Ascending aorta (tissue), 2 donors: Measurements from ENCODE around the gene VHLL. TPM values are rescaled to one million over a fixed set of nuclear protein-coding genes. Genes with fewer than 3 reads are reported as not detected.

Experiments used
- DNase-seq, 2 donors: peaks; one replicate each; pipeline ENCODE4 v3.0.0-alpha.2; 2019; ENCODE audit warnings: low spot score in 2 of 2
- H3K27ac ChIP-seq, 2 donors: fragments of 200-600 bp; sonication (generic); one replicate each; pipeline ENCODE4 v1.5.1; 2016 to 2017; ENCODE audit warnings: mild to moderate bottlenecking in 1 of 2
- H3K27me3 ChIP-seq: fragments of 200-600 bp; sonication (generic); one replicate; pipeline ENCODE4 v1.5.1; 2017
- H3K36me3 ChIP-seq, 2 donors: fragments of 200-600 bp; sonication (generic); one replicate each; pipeline ENCODE4 v1.5.1; 2016
- H3K4me1 ChIP-seq, 2 donors: fragments of 200-600 bp; sonication (generic); one replicate each; pipeline ENCODE4 v1.5.1; 2016 to 2017; ENCODE audit warnings: mild to moderate bottlenecking in 1 of 2
- H3K4me3 ChIP-seq, 2 donors: fragments of 200-600 bp; sonication (generic); one replicate each; pipeline ENCODE4 v1.5.1; 2016 to 2017; ENCODE audit warnings: mild to moderate bottlenecking in 1 of 2
- H3K9me3 ChIP-seq, 2 donors: fragments of 200-600 bp; sonication (generic); one replicate each; pipeline ENCODE4 v1.5.1; 2016
- CTCF ChIP-seq, 3 experiments: fragments of 200-600 bp in 2 of 3; fragments of 450-650 bp in 1 of 3; sonication (generic) in 2 of 3; IDR thresholded peaks; one replicate each; pipeline ENCODE4 v1.5.1; 2016 to 2019; ENCODE audit warnings: antibody characterized with exemption in 3 of 3, mild to moderate bottlenecking in 1 of 3, moderate library complexity in 1 of 3
- intact Hi-C: fragments of 100-400 bp; cut with DNase I; formaldehyde crosslinking; loops from one replicate; pipeline ENCODE4 v1.15.1; 2023
- total RNA-seq: library from RNA; depleted of rRNA; stranded (reverse); fragments of >200 nt; gene quantifications from one replicate; pipeline ENCODE4 v1.1.0, GENCODE V29; 2016

Gene VHLL
- total RNA-seq, 1 donor from 2014 or later: not detected

DNA sequence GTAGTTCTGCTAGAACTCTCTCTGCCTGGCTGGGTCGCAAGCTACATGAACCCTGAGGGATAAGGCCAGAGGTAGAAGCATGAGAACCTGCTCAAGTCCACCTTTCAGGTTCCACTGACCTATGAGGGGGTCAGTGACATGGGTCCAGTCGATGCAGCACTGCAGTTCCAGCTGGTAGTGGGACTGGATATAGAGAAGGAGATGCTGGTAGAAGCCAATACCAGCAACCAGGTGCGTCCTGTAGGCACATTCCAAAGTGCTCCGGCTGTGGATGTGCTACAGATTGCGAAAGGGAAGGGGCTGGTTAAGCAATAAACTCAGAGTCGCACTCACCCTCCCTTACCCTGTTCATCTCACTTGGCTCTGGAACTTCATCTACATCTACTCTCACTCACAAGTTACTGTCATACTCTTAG, 22.1 kb downstream of the VHLL start:
- H3K27ac ChIP-seq: no peak overlapping the region

GRCh38 chr1:156276532-156276931, 22.6 kb downstream of the VHLL start:
- no peak overlapping the region for H3K27ac ChIP-seq
- intact Hi-C loops: no loop called here
- H3K27me3 ChIP-seq: no peaks in the 10 kb centered on the region
- H3K4me3 ChIP-seq: no peak overlapping the region
- H3K36me3 ChIP-seq: peaks cover 64 to 72% of the 10 kb centered on the region in 2 donors
- peaks cover 0 to 7% of the 10 kb centered on the region in 2 donors for H3K4me1 ChIP-seq
- TF ChIP-seq CTCF (IDR thresholded peaks at IDR 0.05): no peak
- no peak for DNase-seq
- no peaks in the 10 kb centered on the region for H3K9me3 ChIP-seq

More for the DNA sequence above, 22.1 kb downstream of the VHLL start:
- intact Hi-C loops: no loop called here
- no peak for DNase-seq
- no peak for TF ChIP-seq CTCF (IDR thresholded peaks at IDR 0.05)
- H3K27me3 ChIP-seq: no peaks in the 10 kb centered on the region
- no peaks in the 10 kb centered on the region for H3K9me3 ChIP-seq
- no peak overlapping the region for H3K4me3 ChIP-seq
- peaks cover 0 to 11% of the 10 kb centered on the region in 2 donors for H3K4me1 ChIP-seq
- peaks cover 61 to 68% of the 10 kb centered on the region in 2 donors for H3K36me3 ChIP-seq

GRCh38 chr1:156270314-156270713, 28.8 kb downstream of the VHLL start:
- no peak overlapping the region for H3K4me3 ChIP-seq
- no peak overlapping the region for H3K27ac ChIP-seq
- H3K27me3 ChIP-seq: no peaks in the 10 kb centered on the region
- TF ChIP-seq CTCF (IDR thresholded peaks at IDR 0.05): no peak
- H3K36me3 ChIP-seq: peaks cover 79 to 97% of the 10 kb centered on the region in 2 donors
- H3K4me1 ChIP-seq: no peaks in the 10 kb centered on the region
- no peak for DNase-seq
- intact Hi-C loops: no loop called here
- H3K9me3 ChIP-seq: no peaks in the 10 kb centered on the region

DNA sequence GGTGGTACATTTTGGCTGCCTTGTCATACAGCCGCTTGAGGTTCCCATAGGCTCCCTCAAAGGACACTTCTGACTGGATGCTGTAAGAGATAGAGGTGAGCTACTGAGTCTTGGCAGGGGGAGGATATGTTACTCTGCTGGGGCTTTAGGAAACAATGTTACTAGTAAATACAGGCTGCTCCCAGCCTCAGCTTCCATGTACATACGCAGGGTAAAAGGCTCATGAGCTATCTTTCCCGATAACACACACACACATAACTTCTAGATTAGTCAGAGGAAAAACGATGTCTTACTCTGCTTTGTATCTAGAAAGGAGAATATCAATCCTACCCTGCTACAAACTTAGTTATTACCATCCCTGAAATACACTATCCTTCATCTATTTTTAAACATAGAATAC, 30.8 kb downstream of the VHLL start:
- Histone ChIP-seq H3K27me3 (no peaks in the 10 kb centered on the region), H3K9me3 (no peaks in the 10 kb centered on the region), H3K4me1 (no peaks in the 10 kb centered on the region), H3K36me3 (peaks cover 74 to 94% of the 10 kb centered on the region in 2 donors), H3K27ac (no peak overlapping the region), H3K4me3 (no peak overlapping the region)
- no peak for DNase-seq
- TF ChIP-seq CTCF (IDR thresholded peaks at IDR 0.05): no peak
- intact Hi-C loops: no loop called here

DNA sequence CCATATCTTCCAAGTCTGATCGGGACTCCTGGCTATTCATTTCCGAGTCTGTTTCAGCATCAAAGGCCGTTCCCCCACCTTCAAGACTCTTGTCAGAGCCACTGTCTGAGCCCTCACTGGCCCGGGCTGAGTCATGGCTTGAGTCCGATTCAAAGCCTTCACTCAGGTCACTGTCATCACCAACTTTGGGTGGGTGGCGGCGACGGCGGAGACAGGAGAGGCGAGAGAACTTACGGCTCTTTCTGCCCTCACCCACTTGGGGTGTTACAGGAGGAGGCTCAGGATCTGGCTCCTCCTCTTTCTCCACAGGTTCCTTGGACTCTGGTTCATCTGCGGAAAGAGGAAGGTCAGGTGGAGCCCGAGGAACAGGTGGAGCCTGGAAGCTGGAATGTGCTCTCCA, 33.1 kb downstream of the VHLL start:
- Histone ChIP-seq H3K9me3 (no peaks in the 10 kb centered on the region), H3K27ac (no peak overlapping the region), H3K4me1 (no peaks in the 10 kb centered on the region), H3K36me3 (peaks cover 74 to 95% of the 10 kb centered on the region in 2 donors), H3K4me3 (no peak overlapping the region), H3K27me3 (no peaks in the 10 kb centered on the region)
- TF ChIP-seq CTCF (IDR thresholded peaks at IDR 0.05): no peak
- no peak for DNase-seq
- intact Hi-C loops: no loop called here

DNA sequence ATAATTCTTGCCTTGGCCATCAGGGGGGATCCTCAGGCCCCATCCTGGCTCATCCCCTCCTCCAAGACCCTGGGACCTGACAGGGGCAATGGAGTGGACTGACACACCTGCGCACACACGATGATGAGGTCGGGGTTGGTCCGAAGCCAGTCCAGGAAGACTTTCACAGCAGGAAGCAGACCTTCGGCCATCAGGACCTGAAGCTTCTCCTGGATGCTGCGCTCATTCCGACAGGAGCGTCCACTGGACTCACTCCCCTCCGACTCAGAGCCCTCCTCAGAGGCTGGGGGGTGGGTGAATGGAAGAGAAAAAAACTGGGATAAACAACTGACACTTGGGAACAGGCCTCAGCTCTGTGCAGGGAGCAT, 35.8 kb downstream of the VHLL start:
- intact Hi-C loops: no loop called here
- Histone ChIP-seq H3K36me3 (peaks cover 89 to 97% of the 10 kb centered on the region in 2 donors), H3K27ac (no peak overlapping the region)

More for the DNA sequence above, 35.8 kb downstream of the VHLL start:
- no peak for DNase-seq
- no peak overlapping the region for H3K4me3 ChIP-seq
- no peaks in the 10 kb centered on the region for H3K9me3 ChIP-seq
- TF ChIP-seq CTCF (IDR thresholded peaks at IDR 0.05): no peak
- H3K27me3 ChIP-seq: no peaks in the 10 kb centered on the region
- H3K4me1 ChIP-seq: no peaks in the 10 kb centered on the region
